ENCODE measurements around the gene BLID. TPM values are rescaled to one million over a fixed set of nuclear protein-coding genes. Genes with fewer than 3 reads are reported as not detected.

BLID gene
- total and polyA plus RNA-seq, 8 donors, result 0.55 to 0.79 TPM; not detected in 6

DNA sequence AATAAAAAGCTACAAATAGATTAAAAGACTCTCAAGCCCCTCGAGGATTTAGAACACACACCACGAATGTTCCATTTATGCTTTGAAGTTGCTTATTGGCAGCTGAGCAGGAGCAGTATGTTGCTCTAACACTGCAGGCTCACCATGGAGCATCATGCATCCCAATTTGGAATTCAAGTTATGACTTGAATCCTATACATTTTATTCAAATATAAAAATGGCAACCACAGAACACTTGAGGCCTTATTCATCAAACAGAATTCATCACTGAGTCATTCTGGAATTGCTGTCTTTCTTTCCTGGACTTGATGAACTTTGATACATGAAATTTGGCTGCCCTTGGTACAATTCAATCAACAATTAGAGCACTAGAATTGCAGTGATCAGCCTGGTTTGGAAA lies 24.5 kb upstream of the BLID start:
- Histone ChIP-seq H3K27me3 (no peaks in the 10 kb centered on the region), H3K27ac (no peak overlapping the region), H3K4me3 (no peak overlapping the region), H3K36me3 (no peaks in the 10 kb centered on the region), H3K9me3 (no peaks in the 10 kb centered on the region), H3K4me1 (peaks cover 0 to 3% of the 10 kb centered on the region in 2 donors)
- no peak for DNase-seq
- intact Hi-C loops (cut with DNase I), result no loop called here
- ATAC-seq, result no peak
- TF ChIP-seq, protein P1, sequence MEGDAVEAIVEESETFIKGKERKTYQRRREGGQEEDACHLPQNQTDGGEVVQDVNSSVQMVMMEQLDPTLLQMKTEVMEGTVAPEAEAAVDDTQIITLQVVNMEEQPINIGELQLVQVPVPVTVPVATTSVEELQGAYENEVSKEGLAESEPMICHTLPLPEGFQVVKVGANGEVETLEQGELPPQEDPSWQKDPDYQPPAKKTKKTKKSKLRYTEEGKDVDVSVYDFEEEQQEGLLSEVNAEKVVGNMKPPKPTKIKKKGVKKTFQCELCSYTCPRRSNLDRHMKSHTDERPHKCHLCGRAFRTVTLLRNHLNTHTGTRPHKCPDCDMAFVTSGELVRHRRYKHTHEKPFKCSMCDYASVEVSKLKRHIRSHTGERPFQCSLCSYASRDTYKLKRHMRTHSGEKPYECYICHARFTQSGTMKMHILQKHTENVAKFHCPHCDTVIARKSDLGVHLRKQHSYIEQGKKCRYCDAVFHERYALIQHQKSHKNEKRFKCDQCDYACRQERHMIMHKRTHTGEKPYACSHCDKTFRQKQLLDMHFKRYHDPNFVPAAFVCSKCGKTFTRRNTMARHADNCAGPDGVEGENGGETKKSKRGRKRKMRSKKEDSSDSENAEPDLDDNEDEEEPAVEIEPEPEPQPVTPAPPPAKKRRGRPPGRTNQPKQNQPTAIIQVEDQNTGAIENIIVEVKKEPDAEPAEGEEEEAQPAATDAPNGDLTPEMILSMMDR (IDR thresholded peaks at IDR 0.05), result no peak

DNA sequence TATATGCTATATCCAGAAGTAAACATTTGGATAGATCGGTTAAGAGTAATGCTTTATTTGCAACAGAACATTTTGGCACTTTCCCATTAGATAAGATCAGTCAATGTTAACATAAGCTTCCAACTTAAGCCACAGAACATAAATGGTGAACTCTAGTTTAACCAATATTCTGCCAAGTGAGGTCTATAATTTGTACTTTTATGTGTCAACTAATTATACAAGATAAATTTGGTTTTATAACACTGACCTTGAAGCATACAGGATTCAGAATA lies 23.5 kb upstream of the BLID start:
- Histone ChIP-seq H3K27me3 (no peaks in the 10 kb centered on the region), H3K4me1 (peaks cover 0 to 3% of the 10 kb centered on the region in 2 donors), H3K36me3 (no peaks in the 10 kb centered on the region), H3K27ac (no peak overlapping the region), H3K4me3 (no peak overlapping the region), H3K9me3 (no peaks in the 10 kb centered on the region)
- no peak for DNase-seq
- TF ChIP-seq, protein P1 (IDR thresholded peaks at IDR 0.05), result no peak
- peak; percentile 36 for ATAC-seq
- intact Hi-C loops (cut with DNase I), result no loop called here

DNA sequence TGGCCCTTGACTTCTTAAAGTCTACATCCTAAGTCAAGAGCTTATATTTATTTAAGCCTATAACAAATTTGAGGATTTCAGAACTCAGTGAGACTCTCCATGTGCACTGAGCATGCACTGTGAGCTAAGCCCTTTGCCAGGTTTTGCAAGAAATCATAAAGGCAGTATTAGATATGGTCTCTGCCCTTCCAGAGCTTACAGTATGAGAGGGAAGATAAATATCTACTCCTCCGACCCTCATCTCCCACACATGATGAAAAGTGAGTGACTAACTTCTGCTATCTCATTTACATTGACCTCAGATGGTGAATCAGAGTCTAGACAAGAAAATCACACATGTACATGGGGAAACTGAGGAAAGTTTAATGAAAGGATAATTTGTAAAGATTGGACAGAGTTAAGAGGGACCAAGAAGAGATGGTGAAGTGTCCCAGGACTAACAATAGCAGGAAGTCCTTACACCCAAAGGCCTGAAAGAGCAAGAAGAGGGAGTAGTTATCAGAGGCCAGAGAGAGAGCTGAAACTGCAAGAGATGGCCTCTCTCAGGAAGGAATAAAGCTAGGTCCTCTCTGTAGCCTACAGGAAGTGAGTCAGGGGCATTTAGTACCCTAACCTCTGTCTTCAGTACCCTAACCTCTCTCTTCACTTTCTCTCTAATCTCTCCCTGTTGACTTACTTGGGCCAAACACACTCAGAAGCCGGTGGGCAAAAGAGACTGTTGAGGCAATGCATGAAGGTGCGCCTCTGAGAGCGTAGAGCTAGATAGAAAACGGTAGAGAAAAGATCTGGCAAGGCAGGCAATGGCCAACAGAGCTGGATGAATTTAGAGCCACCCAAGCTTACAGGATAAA lies 23.0 kb upstream of the BLID start:
- DNase-seq (no peak), ATAC-seq (peak; percentile 40)
- no peaks in the 10 kb centered on the region for H3K9me3 ChIP-seq
- peaks cover 0 to 3% of the 10 kb centered on the region in 2 donors for H3K4me1 ChIP-seq
- no peaks in the 10 kb centered on the region for H3K36me3 ChIP-seq
- H3K27ac ChIP-seq, result no peak overlapping the region
- no peaks in the 10 kb centered on the region for H3K27me3 ChIP-seq
- TF ChIP-seq, protein P1 (IDR thresholded peaks at IDR 0.05), result no peak
- intact Hi-C loops (cut with DNase I), result no loop called here
- H3K4me3 ChIP-seq, result no peak overlapping the region

DNA sequence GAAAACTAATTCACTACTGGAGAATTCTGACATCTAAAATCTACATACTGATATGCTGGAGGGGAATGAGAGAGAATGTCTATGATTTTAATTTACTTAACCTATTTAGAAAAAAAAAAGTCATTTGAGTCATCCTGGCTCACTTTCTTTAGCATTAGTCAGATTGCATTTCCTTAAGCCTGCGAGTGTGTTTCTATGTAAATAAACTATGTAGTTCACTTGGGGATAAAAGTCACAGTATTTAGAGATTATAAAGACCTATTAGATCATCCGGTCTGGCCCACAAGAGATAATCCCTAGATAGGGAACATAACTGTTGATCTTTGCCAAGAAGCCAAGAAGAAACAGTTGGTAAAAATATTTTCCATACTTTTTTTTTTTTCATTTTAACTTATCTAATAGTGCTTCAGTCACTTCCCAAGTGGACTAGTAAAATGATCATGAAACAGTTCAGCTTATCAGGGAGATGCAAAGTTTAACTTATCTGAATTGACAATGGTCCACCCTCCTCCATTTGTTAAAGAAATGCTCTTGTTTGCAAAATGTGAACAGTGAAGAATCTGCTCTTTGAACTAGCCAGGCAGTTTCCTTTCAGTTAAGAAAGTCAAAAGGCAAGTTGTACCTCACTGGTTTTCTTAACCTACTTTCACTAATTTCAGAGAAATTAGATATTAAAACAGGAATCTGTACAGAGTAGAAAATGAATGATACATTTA lies 21.2 kb upstream of the BLID start:
- no peaks in the 10 kb centered on the region for H3K27me3 ChIP-seq
- TF ChIP-seq, protein P1 (IDR thresholded peaks at IDR 0.05), result no peak
- peaks cover 0 to 3% of the 10 kb centered on the region in 2 donors for H3K4me1 ChIP-seq
- no peaks in the 10 kb centered on the region for H3K36me3 ChIP-seq
- ATAC-seq (peak; percentile 75), DNase-seq (no peak)
- H3K4me3 ChIP-seq, result no peak overlapping the region
- H3K9me3 ChIP-seq, result no peaks in the 10 kb centered on the region
- no peak overlapping the region for H3K27ac ChIP-seq
- intact Hi-C loops (cut with DNase I), result no loop called here

DNA sequence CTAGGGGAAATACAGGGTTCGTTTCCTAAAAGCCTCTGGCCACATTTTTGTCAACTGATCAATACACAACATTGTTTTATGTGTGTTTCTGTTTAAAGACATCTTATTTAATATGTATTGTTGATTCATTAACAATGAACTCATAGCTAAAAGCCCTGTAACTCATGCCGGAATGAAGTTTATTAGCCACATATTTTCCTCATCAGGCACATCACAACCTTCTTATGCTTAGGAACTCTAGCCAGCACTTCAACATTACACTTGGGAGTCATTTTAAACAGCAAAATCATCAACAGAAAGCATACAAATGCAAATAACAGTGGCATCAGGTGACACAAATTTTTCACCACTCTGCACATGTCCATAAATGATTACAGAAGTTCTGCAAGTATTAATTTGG lies 15.1 kb upstream of the BLID start:
- Histone ChIP-seq H3K27me3 (no peaks in the 10 kb centered on the region), H3K27ac (no peak overlapping the region), H3K4me1 (no peaks in the 10 kb centered on the region), H3K9me3 (no peaks in the 10 kb centered on the region), H3K4me3 (no peak overlapping the region), H3K36me3 (no peaks in the 10 kb centered on the region)
- intact Hi-C loops (cut with DNase I), result no loop called here
- TF ChIP-seq, protein P1 (IDR thresholded peaks at IDR 0.05), result no peak
- ATAC-seq, result no peak
- no peak for DNase-seq
